ENCODE results near the gene AK9.

AK9 gene

GRCh38 chr6:109510358-109510757 lies 180.6 kb downstream of the AK9 start:
- no peak for DNase-seq

GRCh38 chr6:109508166-109508860 lies 182.7 kb downstream of the AK9 start:
- DNase-seq: no peak

- no peak for DNase-seq
Measured at GRCh38 chr6:109507490-109508072, 183.4 kb downstream of the AK9 start.

GRCh38 chr6:109506841-109507240 lies 184.2 kb downstream of the AK9 start:
- DNase-seq: no peak

GRCh38 chr6:109506314-109506713 lies 184.7 kb downstream of the AK9 start:
- DNase-seq: no peak

- DNase-seq: no peak
Measured at GRCh38 chr6:109503327-109504224, 187.4 kb downstream of the AK9 start.

DNA sequence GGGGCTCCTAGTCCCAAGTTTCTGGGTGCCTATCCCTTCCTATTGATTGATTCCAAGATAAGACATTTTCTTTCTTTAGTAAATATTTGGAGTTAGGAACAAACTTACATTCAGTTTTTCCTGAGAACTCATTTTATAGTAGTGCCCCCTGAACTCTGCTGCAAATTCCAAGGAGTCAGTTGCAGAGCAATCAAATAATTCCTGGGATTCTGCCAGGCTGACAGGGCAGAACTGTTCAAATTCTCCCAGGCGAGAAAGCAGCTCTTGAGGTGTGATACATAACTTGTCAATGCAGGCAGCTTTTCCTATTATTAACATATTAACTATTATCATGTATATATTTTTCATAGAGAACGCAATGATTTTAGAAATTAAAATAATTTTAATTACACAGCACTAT lies 192.1 kb downstream of the AK9 start:
- DNase-seq: no peak

DNA sequence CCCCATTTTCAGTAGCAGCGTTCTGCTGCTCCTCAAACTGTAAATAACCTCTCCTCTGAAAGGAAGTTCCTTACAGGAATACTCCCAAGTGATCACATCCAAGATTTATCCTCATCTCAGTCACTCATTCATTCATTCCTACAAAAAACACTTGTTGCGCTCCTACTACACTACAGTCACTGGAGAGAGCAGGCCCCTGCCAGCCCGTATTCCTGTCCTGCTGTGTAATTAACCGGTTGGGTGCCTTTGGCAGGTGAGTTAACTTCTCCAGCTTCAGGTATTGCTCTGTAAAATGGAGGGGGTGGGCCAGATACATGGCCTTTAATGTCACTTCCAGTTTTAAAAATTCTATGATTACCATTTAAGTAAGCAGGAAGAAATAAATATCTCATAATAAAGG lies 192.9 kb downstream of the AK9 start:
- DNase-seq: no peak

DNA sequence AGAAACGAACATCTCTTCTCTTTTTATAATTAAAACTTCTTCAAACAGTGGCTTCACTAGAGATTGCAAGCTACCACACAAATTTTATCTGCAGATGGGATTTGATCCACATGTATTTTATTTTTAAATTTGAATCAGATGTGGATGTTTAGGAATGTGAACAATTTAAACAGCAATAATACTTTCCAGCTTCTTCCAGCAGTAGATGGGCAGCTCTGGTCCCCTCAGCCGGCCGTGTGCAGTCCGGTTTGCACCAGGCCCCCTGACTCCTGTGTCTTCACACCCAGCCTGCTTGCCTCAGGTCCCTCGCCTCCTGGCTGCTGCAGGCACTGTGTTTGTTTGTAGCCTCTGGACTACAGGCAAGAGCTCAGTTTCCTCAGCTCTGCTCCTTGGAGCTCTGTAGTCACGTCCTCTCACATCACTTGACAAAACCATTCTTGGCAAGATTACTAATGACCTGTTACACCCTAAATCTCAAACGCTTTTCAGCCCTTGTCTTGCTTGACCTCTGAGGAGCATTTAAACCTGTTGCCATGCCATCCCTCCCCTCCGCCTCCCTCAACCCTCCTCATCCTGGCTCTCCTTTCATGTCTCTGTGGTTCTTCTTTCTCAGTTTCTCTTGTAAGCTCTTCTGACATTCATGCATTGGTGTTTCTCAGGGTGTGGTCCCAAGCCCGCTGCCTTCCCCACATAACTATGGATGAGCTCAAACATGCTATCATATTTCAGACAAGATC lies 194.8 kb downstream of the AK9 start:
- no peak for DNase-seq

DNA sequence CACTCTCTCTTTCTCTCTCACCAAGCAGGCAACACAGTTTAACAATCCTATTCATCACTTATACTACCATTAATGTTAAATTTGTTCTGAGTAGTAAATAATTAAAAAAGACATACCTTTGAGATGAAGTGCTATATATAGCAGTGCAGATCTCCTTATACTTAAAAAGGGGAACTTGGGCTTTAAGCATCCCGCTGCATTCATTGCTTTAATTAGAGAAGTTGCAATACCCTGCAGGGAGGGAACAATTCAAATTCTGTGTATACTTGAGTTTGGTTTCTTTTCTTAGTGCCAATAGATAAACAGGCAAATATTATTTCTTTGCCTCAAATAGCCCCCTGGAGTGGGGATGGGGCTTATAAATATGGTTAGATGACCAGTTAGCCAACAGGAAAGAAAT lies 197.1 kb downstream of the AK9 start:
- no peak for DNase-seq

- DNase-seq: peak in 1 of 2 donors; percentile 46
Measured at GRCh38 chr6:109491207-109491938, 199.6 kb downstream of the AK9 start.

DNA sequence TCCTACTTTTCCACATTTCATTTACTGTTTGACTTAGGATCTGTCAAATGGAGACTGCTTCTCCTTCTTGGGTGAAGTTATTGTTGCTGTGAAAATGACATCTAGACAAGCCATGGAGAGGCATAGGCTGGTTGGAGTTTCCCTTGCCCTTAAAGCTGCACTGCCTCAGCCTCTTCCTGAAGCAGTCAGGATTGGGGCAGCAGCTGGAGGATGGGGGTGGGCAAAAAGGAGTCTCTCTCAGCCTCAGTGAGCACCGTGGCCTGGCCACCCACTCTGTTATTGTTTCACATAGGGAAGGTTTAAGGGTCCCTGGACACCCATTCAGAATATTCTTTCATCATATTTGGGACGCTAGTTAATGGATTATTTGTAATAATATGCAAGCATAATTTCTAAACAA lies 200.3 kb downstream of the AK9 start:
- no peak for DNase-seq

- DNase-seq: no peak
Measured at GRCh38 chr6:109488001-109488400, 203.0 kb downstream of the AK9 start.

GRCh38 chr6:109486068-109486467 lies 204.9 kb downstream of the AK9 start:
- DNase-seq: no peak

- no peak for DNase-seq
Measured at GRCh38 chr6:109485266-109485935, 205.6 kb downstream of the AK9 start.

- no peak for DNase-seq
Measured at GRCh38 chr6:109484122-109484521, 206.9 kb downstream of the AK9 start.

- no peak for DNase-seq
Measured at GRCh38 chr6:109483735-109484057, 207.3 kb downstream of the AK9 start.

DNA sequence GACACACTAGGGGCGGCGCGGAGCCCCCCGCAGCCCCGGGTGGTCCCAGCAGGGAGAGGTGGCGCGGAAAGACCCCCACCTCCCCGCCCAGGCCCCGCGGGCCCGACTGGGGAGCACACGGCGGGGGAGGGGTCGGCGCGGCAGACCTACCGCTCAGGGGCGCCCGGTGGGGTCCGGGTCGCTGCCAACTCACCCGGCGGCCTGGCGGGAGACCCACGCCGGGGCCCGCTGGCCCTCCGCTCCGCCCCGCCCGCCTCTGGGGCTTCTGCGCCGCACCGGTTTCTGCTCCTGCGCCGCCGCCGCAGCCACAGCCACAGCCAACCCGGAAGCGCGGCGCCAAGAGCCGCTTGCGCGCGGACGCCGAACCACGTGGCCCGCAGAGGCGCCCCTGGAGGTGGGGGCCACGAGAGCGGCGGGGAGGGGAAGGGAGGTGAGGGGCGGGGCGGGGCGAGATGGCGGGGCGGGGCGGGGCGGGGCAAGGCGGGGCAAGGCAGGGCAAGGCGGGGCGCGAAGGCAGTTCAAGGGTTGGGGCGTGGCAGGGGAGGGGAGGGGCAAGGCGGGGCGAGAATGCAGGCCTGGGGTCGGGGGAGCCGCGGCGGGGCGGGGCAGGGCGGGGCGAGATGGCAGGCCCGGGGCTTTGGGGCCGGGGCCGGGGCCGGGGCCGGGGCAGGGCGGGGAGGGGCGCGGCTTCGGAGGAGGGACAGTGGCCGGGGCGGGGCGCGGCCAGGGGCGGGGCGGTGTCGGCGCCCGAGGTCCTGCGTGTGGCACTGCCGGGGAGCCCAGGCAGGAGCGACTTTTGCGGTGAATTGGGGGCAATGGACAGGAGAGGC lies 207.9 kb downstream of the AK9 start, which contains the start of gene ZBTB24:
Gene ZBTB24 (minus strand): TSS at position 315 of the 830 bp plus-strand sequence. CDS start 1,193 bp downstream, outside the sequence.
- DNase-seq: peak; percentile 91 to 92

DNA sequence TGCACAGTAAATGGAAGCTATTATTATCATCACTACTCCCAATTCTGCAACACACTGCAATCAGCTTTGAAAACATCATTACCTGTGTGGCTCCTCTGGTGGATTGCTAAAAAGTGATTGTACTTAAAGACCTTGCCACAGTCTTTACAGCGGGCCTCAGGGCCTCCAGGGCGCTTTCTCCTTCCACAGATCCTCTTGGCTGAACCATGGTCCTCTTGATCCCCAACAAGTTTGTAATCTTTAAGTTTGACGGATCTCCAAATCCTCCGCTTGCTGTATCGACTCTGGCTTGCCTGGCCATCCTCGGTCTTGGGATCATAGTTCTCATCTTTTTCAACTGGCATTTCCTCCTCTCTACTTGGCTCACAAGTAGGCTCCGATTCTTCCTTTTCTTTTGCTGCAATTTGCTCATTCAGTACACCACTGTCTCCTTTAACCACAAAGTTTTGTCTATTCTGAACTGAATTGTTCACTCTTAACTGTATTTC lies 210.0 kb downstream of the AK9 start:
- no peak for DNase-seq

DNA sequence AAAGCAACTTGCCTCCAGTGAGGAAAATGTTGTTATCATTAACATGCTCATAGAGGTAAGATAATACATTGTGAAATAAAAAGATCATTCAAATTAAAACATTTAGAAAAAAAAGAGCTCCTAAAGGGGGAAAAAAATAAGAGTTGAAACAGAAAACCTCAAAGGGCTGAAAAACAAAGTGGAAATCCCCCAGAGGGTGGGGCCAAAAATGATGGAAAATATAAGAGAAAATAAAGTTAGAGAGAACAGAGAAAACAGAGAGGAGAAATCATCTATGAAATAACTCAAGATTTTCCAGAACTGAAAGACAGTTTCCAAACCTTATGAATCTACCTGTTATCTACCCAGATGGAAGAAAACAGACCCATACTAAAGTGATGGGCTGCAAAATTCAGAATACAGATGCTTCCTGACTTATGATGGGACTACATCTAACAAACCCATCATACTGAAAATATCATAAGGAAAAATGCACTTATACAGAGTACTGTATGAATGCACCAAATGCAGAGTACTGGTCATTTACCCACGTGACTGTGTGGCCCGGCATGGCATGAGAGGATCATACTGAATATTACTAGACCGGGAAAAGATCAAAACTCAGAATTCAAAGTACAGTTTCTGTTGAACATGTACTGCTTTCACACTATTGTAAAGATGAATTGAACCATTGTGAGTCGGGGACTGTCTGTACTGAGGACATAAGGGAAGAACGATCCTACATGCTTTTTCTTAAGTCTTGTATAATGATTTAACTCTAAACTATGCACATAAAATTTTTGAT lies 212.0 kb downstream of the AK9 start:
- peak in 1 of 2 donors; percentile 52 for DNase-seq

Measured in CD4-positive, alpha-beta T cell treated with Interleukin-4 for 1 hour (primary cell).